K562 (cell line): ENCODE results near the gene PIWIL1. TPM values are rescaled to one million over a fixed set of nuclear protein-coding genes. Genes with fewer than 3 reads are reported as not detected.

Source experiments
- ATAC-seq: fragments of 200-7000 bp; cut with Tn5 transposase; 3 replicates; pipeline ENCODE4 v1.9.1; 2020; ENCODE audit warnings: moderate library complexity
- BruUV-seq: library from RNA; stranded (reverse); fragments of 400-500 nt; replicated peaks from 2 replicates; lab custom pipeline; 2021; lab: Mats Ljungman, UMichigan
- CTCF ChIA-PET: fragments of 300-600 bp; formaldehyde crosslinking; extraction: SDS; loops from one replicate; lab custom pipeline; 2021; ENCODE audit warnings: low intra/inter-chr PET ratio; lab: Yijun Ruan, JAX
- POLR2A ChIA-PET: fragments of 300-600, 350-650 bp; sonication (Branson Sonifier 250); formaldehyde crosslinking; extraction: SDS; loops from one replicate; lab custom pipeline; 2021; ENCODE audit warnings: antibody characterized with exemption, inconsistent platforms; lab: Yijun Ruan, JAX
- DNase-seq, 4 experiments: peaks; one replicate each; pipeline versions ENCODE4 v3.0.0 to v3.0.0-alpha.2; 2011 to 2018; ENCODE audit warnings: low spot score in 3 of 4, mixed read lengths in 3 of 4; ENCODE audit errors: extremely low read depth in 1 of 4
- FAIRE-seq: peaks from 2 replicates; lab custom pipeline; 2011; peaks lifted over from hg19 to GRCh38; lab: Jason Lieb, UNC
- H2AFZ ChIP-seq: 2 replicates; pipeline ENCODE4 v1.6.0; 2011; ENCODE audit warnings: low read depth, low read length, control low read depth, inconsistent platforms
- H3K27ac ChIP-seq: fragments of 200-600 bp; 3 replicates; pipeline ENCODE4 v1.8.0; 2011; ENCODE audit warnings: low read depth, mild to moderate bottlenecking, control low read depth, inconsistent platforms, low read length, moderate library complexity, mixed read lengths; ENCODE audit errors: extremely low read depth
- H3K27me3 ChIP-seq, 2 experiments: fragments of 300-600 bp in 1 of 2; 2 replicates in 1 of 2; 3 replicates in 1 of 2; pipeline versions ENCODE4 v1.6.0 to v1.8.0; 2011; ENCODE audit warnings: inconsistent platforms in 2 of 2, low read length in 2 of 2, mild to moderate bottlenecking in 1 of 2, mixed read lengths in 1 of 2, moderate library complexity in 1 of 2; ENCODE audit not compliant: control insufficient read depth in 2 of 2, insufficient read depth in 2 of 2
- H3K36me3 ChIP-seq: fragments of 300-600 bp; 3 replicates; pipeline ENCODE4 v1.8.0; 2011; ENCODE audit warnings: mild to moderate bottlenecking, low read length, inconsistent platforms; ENCODE audit not compliant: control insufficient read depth, insufficient read depth
- H3K4me1 ChIP-seq, 2 experiments: fragments of 200-600 bp in 1 of 2; replicated peaks in 1 of 2; 2 replicates in 1 of 2; 3 replicates in 1 of 2; pipeline versions ENCODE4 v1.5.1 to v1.8.0; 2011; ENCODE audit warnings: inconsistent platforms in 2 of 2, low read length in 2 of 2, mild to moderate bottlenecking in 1 of 2, mixed read lengths in 1 of 2, moderate library complexity in 1 of 2; ENCODE audit not compliant: control insufficient read depth in 2 of 2, insufficient read depth in 2 of 2
- H3K4me2 ChIP-seq: 2 replicates; pipeline ENCODE4 v1.6.1; 2011; ENCODE audit warnings: low read length, control low read depth, inconsistent platforms, mixed read lengths; ENCODE audit not compliant: insufficient read depth
- H3K4me3 ChIP-seq: fragments of 200-600 bp; sonication (generic), shearing (Covaris generic); 2 replicates; pipeline ENCODE4 v1.5.1; 2016; ENCODE audit warnings: control low read depth, inconsistent platforms
- H3K79me2 ChIP-seq: fragments of 200-600 bp; 3 replicates; pipeline ENCODE4 v1.8.0; 2011; ENCODE audit warnings: low read length, inconsistent platforms; ENCODE audit not compliant: control insufficient read depth, insufficient read depth
- H3K9ac ChIP-seq, 2 experiments: 2 replicates each; pipeline versions ENCODE4 v1.6.0 to v1.6.1; 2011; ENCODE audit warnings: low read depth in 2 of 2, low read length in 2 of 2, control low read depth in 1 of 2, inconsistent platforms in 1 of 2, mild to moderate bottlenecking in 1 of 2, mixed read lengths in 1 of 2; ENCODE audit not compliant: insufficient read depth in 1 of 2
- H3K9me1 ChIP-seq: one replicate; pipeline ENCODE4 v1.6.0; 2011; ENCODE audit warnings: inconsistent platforms, mild to moderate bottlenecking, low read length, moderate library complexity; ENCODE audit not compliant: control insufficient read depth, insufficient read depth
- H3K9me3 ChIP-seq: replicated peaks from 2 replicates; pipeline ENCODE4 v1.5.1; 2011; ENCODE audit warnings: low read depth, low read length, inconsistent platforms; ENCODE audit not compliant: control insufficient read depth, insufficient read depth
- H4K20me1 ChIP-seq: replicated peaks from 2 replicates; pipeline ENCODE4 v1.6.1; 2011; ENCODE audit warnings: low read length, inconsistent platforms, mixed read lengths; ENCODE audit not compliant: control insufficient read depth, insufficient read depth
- C11orf30 ChIP-seq: fragments of 450-650 bp; IDR thresholded peaks from 2 replicates; pipeline ENCODE4 v1.6.1; 2016; ENCODE audit warnings: low read depth, mild to moderate bottlenecking
- CEBPB ChIP-seq: fragments of 450-650 bp; IDR thresholded peaks from 2 replicates; pipeline ENCODE4 v1.6.1; 2016; ENCODE audit warnings: missing genetic modification characterization, missing compliant biosample characterization
- CEBPG ChIP-seq, 3 experiments: fragments of 200-800 bp in 1 of 3; sonication (Bioruptor generic) in 1 of 3; sonication (generic) in 1 of 3; formaldehyde crosslinking in 1 of 3; IDR thresholded peaks in 2 of 3; conservative IDR thresholded peaks in 1 of 3; 2 replicates each; pipeline versions ENCODE4 v1.6.1 to v1.8.0; 2016 to 2022; ENCODE audit warnings: missing compliant biosample characterization in 2 of 3, missing genetic modification characterization in 2 of 3, mild to moderate bottlenecking in 1 of 3, missing genetic modification reagents in 1 of 3
- CHD2 ChIP-seq: IDR thresholded peaks from 2 replicates; pipeline ENCODE4 v1.6.1; 2011; ENCODE audit warnings: low read depth, low read length
- L3MBTL2 ChIP-seq: fragments of 450-650 bp; IDR thresholded peaks from 2 replicates; pipeline ENCODE4 v1.6.1; 2016; ENCODE audit warnings: mild to moderate bottlenecking, moderate library complexity
- MAFG ChIP-seq: fragments of 450-650 bp; conservative IDR thresholded peaks from 2 replicates; pipeline ENCODE4 v1.6.1; 2016; ENCODE audit warnings: missing genetic modification characterization, missing compliant biosample characterization
- MTF1 ChIP-seq: fragments of 250-450 bp; sonication (Bioruptor Pico); IDR thresholded peaks from 2 replicates; pipeline ENCODE4 v1.9.0; 2021; ENCODE audit warnings: moderate library complexity, mild to moderate bottlenecking, inconsistent platforms, borderline replicate concordance
- NFE2 ChIP-seq: IDR thresholded peaks from 2 replicates; pipeline ENCODE4 v1.6.1; 2014; ENCODE audit warnings: antibody characterized with exemption, low read depth
- NFE2L1 ChIP-seq: fragments of 450-650 bp; IDR thresholded peaks from 2 replicates; pipeline ENCODE4 v1.6.1; 2016; ENCODE audit warnings: missing genetic modification characterization, low read depth, mild to moderate bottlenecking, missing compliant biosample characterization, moderate library complexity, borderline replicate concordance
- NFIC ChIP-seq: fragments of 450-650 bp; IDR thresholded peaks from 2 replicates; pipeline ENCODE4 v1.6.1; 2017; ENCODE audit warnings: mild to moderate bottlenecking, inconsistent platforms
- NR2C1 ChIP-seq, 2 experiments: fragments of 450-650 bp; IDR thresholded peaks; 2 replicates each; pipeline ENCODE4 v1.6.1; 2017; ENCODE audit warnings: mild to moderate bottlenecking in 2 of 2, antibody characterized with exemption in 1 of 2, inconsistent platforms in 1 of 2, missing compliant biosample characterization in 1 of 2, missing genetic modification characterization in 1 of 2
- PHF21A ChIP-seq: fragments of 450-650 bp; IDR thresholded peaks from 2 replicates; pipeline ENCODE4 v1.6.1; 2017; ENCODE audit warnings: low read depth, borderline replicate concordance
- SIN3B ChIP-seq: fragments of 450-650 bp; IDR thresholded peaks from 2 replicates; pipeline ENCODE4 v1.6.1; 2017; ENCODE audit warnings: low read depth, mild to moderate bottlenecking, moderate library complexity
- SMAD1 ChIP-seq: fragments of 150-350 bp; IDR thresholded peaks from 2 replicates; pipeline ENCODE4 v1.6.1; 2014; ENCODE audit warnings: low read length, low read depth; ENCODE audit not compliant: partially characterized antibody
- TEAD2 ChIP-seq: fragments of 450-650 bp; IDR thresholded peaks from 2 replicates; pipeline ENCODE4 v1.6.1; 2016; ENCODE audit warnings: missing genetic modification characterization, control low read depth, missing compliant biosample characterization
- YY1 ChIP-seq, 3 experiments: IDR thresholded peaks; 2 replicates each; pipeline ENCODE4 v1.6.1; 2011; ENCODE audit warnings: low read length in 2 of 3, mild to moderate bottlenecking in 2 of 3, moderate library complexity in 2 of 3, borderline replicate concordance in 1 of 3, control low read depth in 1 of 3, low read depth in 1 of 3; ENCODE audit not compliant: insufficient read depth in 3 of 3, insufficient replicate concordance in 2 of 3, control insufficient read depth in 1 of 3, insufficient read length in 1 of 3; ENCODE audit errors: extremely low read depth in 1 of 3
- ZC3H8 ChIP-seq: fragments of 450-650 bp; IDR thresholded peaks from 2 replicates; pipeline ENCODE4 v1.6.1; 2017
- ZNF316 ChIP-seq: fragments of 450-650 bp; IDR thresholded peaks from 2 replicates; pipeline ENCODE4 v1.6.1; 2016
- ZNF551 ChIP-seq: fragments of 250-450 bp; sonication (Bioruptor Pico); IDR thresholded peaks from 2 replicates; pipeline ENCODE4 v1.5.0; 2021; ENCODE audit warnings: mild to moderate bottlenecking, moderate library complexity
- WGBS: fragments of 100-300 bp; shearing (Covaris generic); methylation state at CpG from one replicate; pipeline ENCODE4 v1.1.6; 2016; ENCODE audit warnings: low coverage, mixed read lengths; ENCODE audit not compliant: insufficient coverage; ENCODE audit errors: missing lambda C conversion rate; 5-methylcytosine and 5-hydroxymethylcytosine counted together
- in situ Hi-C: fragments of 300-500 bp; cut with MboI; formaldehyde crosslinking; loops from 4 replicates; pipeline ENCODE4 v1.15.0; 2018; ENCODE audit warnings: inconsistent platforms, mixed read lengths
- intact Hi-C: fragments of 100-400 bp; cut with micrococcal nuclease; formaldehyde crosslinking; loops from 2 replicates; pipeline ENCODE4 v1.14.2; 2022
- polyA plus RNA-seq, 8 experiments: library from polyadenylated mRNA; depleted of rRNA in 4 of 8; stranded (reverse) in 5 of 8; unstranded in 3 of 8; fragments of >200 nt; fragmentation: Nextera tagmentation in 2 of 8; fragmentation: Illumina TruSeq in 1 of 8; extraction: Ambion mirVana in 2 of 8; extraction: Trizol in 1 of 8; gene quantifications; 2 replicates each; pipeline versions ENCODE4 v1.2.1 to v1.2.3, GENCODE V29; 2011 to 2014; ENCODE audit warnings: inconsistent platforms in 1 of 8, missing spikeins in 1 of 8
- total RNA-seq, 7 experiments: library from RNA; depleted of rRNA in 6 of 7; stranded (reverse); fragments of >200 nt in 6 of 7; fragmentation: Illumina TruSeq in 2 of 7; extraction: Trizol in 2 of 7; gene quantifications; 2 replicates each; pipeline versions ENCODE4 v1.2.1 to v1.2.3, GENCODE V29; 2011 to 2021; ENCODE audit warnings: low replicate concordance in 1 of 7

The PIWIL1 gene
- total and polyA plus RNA-seq, 9 of the 15 experiments (the other 6 are each of a cell fraction or from before 2014, with no cell fraction given), result not detected

- in situ Hi-C loops, result loop anchor here (5.0 kb wide), 1 partner anchor 287 kb away; no protein-coding TSS in a partner anchor
- POLR2A ChIA-PET, result interaction anchor here (0.6 kb wide), 1 partner anchor 30 kb away, joined by 3 read pairs; no protein-coding TSS in a partner anchor
These were observed 3.3 kb upstream of the PIWIL1 start for GRCh38 chr12:130334399-130334798.

GRCh38 chr12:130334937-130335336 is 2.8 kb upstream of the PIWIL1 start:
- ATAC-seq (peak; percentile 73), DNase-seq (peak in 2 of 4 experiments; percentile 19 to 31), FAIRE-seq (no peak)
- no peak overlapping the region for H3K4me2 ChIP-seq
- H3K27ac ChIP-seq, result no peak overlapping the region
- no peak overlapping the region for H2AFZ ChIP-seq
- H3K27me3 ChIP-seq, result peaks cover 2 to 21% of the 10 kb centered on the region in 2 experiments; a peak in 2 of 5 replicates
- WGBS, result under 1% methylated on average over 15 of the region's 15 CpGs
- ChIA-PET POLR2A (no interaction called here), CTCF (interaction anchor here (0.8 to 2.7 kb wide), 3 partner anchors 285 to 293 kb away, joined by 3 to 14 read pairs (median 3); no protein-coding TSS in a partner anchor)
- H3K36me3 ChIP-seq, result no peaks in the 10 kb centered on the region
- peak; percentile 58 for TF ChIP-seq NFE2
- TF ChIP-seq MAFG (tag), result peak; percentile 80
- TF ChIP-seq L3MBTL2, result 0 out of 2 replicates have a peak, but pooled peaks have one; percentile 20
- peak; percentile 24; the same call in 1 of the 2 replicates for TF ChIP-seq NFE2L1 (tag)
- TF ChIP-seq YY1 (IDR thresholded peaks at IDR 0.05; ENCODE audit: borderline replicate concordance in 1 of 3, control insufficient read depth in 1 of 3, extremely low read depth in 1 of 3, insufficient read depth in 3 of 3, insufficient read length in 1 of 3, insufficient replicate concordance in 2 of 3, low read depth in 1 of 3, low read length in 2 of 3), result no peak
- TF ChIP-seq C11orf30, result peak; percentile 70; the same call in 1 of the 2 replicates
- TF ChIP-seq MTF1 (CRISPR knock-in tag), result no peak
- TF ChIP-seq ZNF316, result peak; percentile 83
- TF ChIP-seq NFIC, result peak; percentile 57
- no peaks in the 10 kb centered on the region for H4K20me1 ChIP-seq
- H3K9me3 ChIP-seq, result no peaks in the 10 kb centered on the region
- H3K4me1 ChIP-seq, result peaks cover 0 to 3% of the 10 kb centered on the region in 2 experiments; a peak in 2 of 5 replicates
- peak overlapping the region in 1 of 2 experiments; percentile 52; a peak in 1 of 4 replicates for H3K9ac ChIP-seq
- H3K79me2 ChIP-seq, result no peaks in the 10 kb centered on the region
- H3K4me3 ChIP-seq, result no peak overlapping the region
- in situ Hi-C loops, result loop anchor here (5.0 kb wide), 1 partner anchor 288 kb away; no protein-coding TSS in a partner anchor
- BruUV-seq, result no TSS peak
- intact Hi-C loops, result loop anchor here (1.0 to 5.0 kb wide), 3 partner anchors 54 to 303 kb away; no protein-coding TSS in a partner anchor
- H3K9me1 ChIP-seq, result no peaks in the 10 kb centered on the region

More at GRCh38 chr12:130334399-130334798, 3.3 kb upstream of the PIWIL1 start:
- Histone ChIP-seq H3K27ac (no peak overlapping the region), H2AFZ (no peak overlapping the region), H3K9me3 (no peaks in the 10 kb centered on the region), H3K9ac (no peak overlapping the region), H3K36me3 (no peaks in the 10 kb centered on the region), H4K20me1 (no peaks in the 10 kb centered on the region), H3K4me2 (no peak overlapping the region), H3K4me3 (no peak overlapping the region), H3K9me1 (no peaks in the 10 kb centered on the region), H3K4me1 (peaks cover 0 to 3% of the 10 kb centered on the region in 2 experiments; a peak in 2 of 5 replicates), H3K79me2 (no peaks in the 10 kb centered on the region), H3K27me3 (peaks cover 2 to 16% of the 10 kb centered on the region in 2 experiments; a peak in 2 of 5 replicates)
- intact Hi-C loops, result loop anchor here (5.0 kb wide), 1 partner anchor 302 kb away; no protein-coding TSS in a partner anchor
- no peak for DNase-seq
- CTCF ChIA-PET, result interaction anchor here (2.7 kb wide), 1 partner anchor 287 kb away, joined by 14 read pairs; no protein-coding TSS in a partner anchor
- FAIRE-seq, result no peak
- no TSS peak for BruUV-seq
- TF ChIP-seq SMAD1 (no peak), CEBPB (tag) (peak; percentile 67), SIN3B (no peak), ZC3H8 (no peak), ZNF551 (CRISPR knock-in tag) (no peak), PHF21A (no peak), CHD2 (no peak), NR2C1 (IDR thresholded peaks at IDR 0.05) (no peak), NR2C1 (tag; IDR thresholded peaks at IDR 0.05) (peak; percentile 57), CEBPG (CRISPR knock-in tag; IDR thresholded peaks at IDR 0.05) (no peak), CEBPG (tag; conservative IDR thresholded peaks at IDR 0.05 in 1 of 2, IDR thresholded peaks at IDR 0.05 in 1 of 2) (peak in 1 of 2 experiments; percentile 66; a peak in 1 of 4 replicates), TEAD2 (no peak)
- ATAC-seq, result no peak
- 6% methylated on average over 8 of the region's 8 CpGs for WGBS
